GM18951 (cell line): ENCODE data around the gene CRYZ.
"Not testable (repeated sequence)": the region's sequence is repeated elsewhere in the genome, so short reads cannot be mapped to it uniquely, and the experiment has no call there.

Experiments
- POLR2A ChIP-seq: IDR thresholded peaks from 4 replicates; pipeline ENCODE4 v1.6.1; 2011; ENCODE audit warnings: mild to moderate bottlenecking; ENCODE audit not compliant: insufficient read length, insufficient read depth; ENCODE audit errors: extremely low read depth
- in situ Hi-C: fragments of 300-500 bp; cut with MboI; formaldehyde crosslinking; loops from one replicate; pipeline ENCODE4 v1.12.0; 2022; ENCODE audit warnings: low sequenced_read_pairs, mixed read lengths, inconsistent platforms; ENCODE audit not compliant: unreplicated experiment

The CRYZ gene

DNA sequence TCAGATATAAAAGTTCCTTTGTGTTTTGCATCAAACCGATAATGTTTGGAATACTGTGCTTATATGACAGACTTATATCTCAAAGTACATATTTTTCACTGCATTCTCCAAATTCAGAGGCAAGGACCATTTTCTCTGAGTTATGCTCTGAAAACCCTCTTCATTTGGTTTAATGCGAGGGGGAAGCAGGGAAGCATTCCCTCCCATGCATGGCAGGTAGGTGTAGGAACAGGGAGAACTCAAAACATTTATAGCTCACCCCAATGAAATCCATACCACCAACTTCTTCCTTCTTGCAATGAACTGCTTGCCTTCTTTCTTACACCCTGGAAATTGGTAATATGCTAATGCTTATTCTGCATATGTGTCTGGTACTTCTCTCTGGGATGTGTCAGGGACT is 48.5 kb downstream of the CRYZ start:
- in situ Hi-C loops, result loop anchor here (25.0 kb wide), 1 partner anchor 672 kb away; no protein-coding TSS in a partner anchor
- no peak for TF ChIP-seq POLR2A

DNA sequence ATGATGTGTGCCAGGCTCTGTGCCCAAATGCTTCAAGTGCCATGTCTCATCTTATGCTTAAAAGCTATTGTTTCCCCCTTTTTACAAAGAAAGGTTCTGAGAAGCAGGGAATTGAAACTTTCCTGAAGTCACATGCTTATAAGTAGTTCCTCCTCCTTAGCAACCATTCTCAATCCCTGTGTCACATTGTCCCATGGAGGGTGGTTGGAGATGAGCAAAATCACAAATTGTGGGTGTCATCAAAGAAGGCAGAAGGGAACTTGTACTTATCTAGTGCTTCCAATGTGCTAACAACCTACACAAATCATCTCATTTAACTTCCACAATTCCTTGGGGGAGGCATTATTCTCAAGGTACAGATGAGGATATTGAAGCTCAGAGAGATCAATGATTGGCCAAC is 49.2 kb downstream of the CRYZ start:
- in situ Hi-C loops, result loop anchor here (25.0 kb wide), 1 partner anchor 671 kb away; no protein-coding TSS in a partner anchor

DNA sequence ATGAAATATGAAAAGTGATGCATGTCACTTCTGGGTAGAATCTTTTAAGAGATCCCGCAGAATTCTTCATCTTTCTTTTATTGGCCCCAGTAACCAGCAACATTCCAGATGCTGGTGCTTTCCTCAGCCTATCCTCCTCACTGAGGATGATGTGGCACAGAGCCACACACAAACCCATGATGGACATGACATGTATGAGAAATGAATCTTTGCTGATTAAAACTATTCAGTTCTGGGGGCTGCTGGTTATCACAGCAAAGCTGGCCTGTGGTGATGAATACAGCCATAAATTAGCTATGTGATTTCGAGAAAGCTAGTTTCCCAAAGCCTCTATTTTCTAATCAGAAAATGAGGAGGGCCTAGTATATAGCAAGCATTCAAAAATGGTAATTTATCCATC is 51.0 kb downstream of the CRYZ start:
- TF ChIP-seq POLR2A, result no peak
- in situ Hi-C loops, result loop anchor here (25.0 kb wide), 1 partner anchor 670 kb away; no protein-coding TSS in a partner anchor

More for the DNA sequence above, 49.2 kb downstream of the CRYZ start:
- no peak for TF ChIP-seq POLR2A

DNA sequence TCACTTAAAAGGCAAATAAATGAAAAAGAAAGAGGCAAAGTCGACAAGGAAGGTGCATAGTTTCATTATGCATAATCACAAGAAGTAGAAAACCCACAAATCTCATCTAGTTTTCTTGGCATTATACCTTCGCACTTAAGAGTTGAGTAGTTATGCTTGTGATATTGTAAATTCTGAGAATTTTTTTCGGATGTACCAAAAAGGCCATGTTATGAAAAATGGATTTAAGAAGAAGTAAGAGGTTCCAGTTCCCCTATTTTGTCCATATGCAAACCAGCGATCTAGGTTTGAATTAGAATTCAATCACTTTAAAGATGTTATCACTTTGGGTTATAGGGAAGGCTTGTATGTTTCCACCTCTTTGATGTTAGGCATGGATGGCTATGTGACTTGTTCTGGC is 51.4 kb downstream of the CRYZ start:
- in situ Hi-C loops, result loop anchor here (25.0 kb wide), 1 partner anchor 669 kb away; no protein-coding TSS in a partner anchor
- TF ChIP-seq POLR2A, result no peak

DNA sequence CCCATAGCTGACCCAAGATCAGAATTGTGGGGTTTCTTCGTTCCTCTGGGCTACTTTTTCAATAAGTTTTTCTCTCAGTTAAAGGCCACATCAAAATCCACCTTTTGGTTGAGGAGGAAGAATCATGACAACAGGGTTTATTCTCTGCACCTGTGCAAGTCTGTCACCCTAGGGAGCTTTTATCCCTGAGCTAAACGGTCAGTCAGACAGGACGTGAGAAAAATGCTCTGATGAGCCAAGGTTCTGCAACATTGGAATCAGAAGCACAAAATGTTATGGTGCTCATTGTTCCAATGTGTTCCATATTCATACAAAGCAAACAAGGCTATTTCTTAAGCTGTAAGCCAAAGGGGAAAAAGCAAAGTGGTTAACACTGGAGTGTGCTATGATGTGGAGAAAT is 51.8 kb downstream of the CRYZ start:
- in situ Hi-C loops, result loop anchor here (25.0 kb wide), 1 partner anchor 669 kb away; no protein-coding TSS in a partner anchor
- TF ChIP-seq POLR2A, result no peak

DNA sequence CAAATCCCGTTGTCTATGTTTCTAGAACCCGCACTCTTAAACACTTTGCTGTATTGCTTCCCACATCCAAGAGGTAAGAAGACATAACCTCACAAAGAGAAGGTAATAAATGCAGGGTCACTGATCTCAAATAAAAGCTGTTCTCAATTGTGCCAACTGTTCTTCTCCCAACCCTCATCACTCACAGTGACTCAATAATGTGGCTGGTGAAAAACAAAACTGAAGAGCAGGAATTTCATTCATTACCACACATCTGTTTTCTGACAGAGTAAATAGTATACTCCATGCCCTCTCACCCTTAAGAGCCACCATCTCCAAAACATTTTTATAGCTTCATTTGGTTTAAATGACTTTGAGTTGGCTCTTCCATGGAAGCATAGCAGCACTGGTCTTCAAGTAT is 53.0 kb downstream of the CRYZ start:
- TF ChIP-seq POLR2A, result no peak
- in situ Hi-C loops, result loop anchor here (25.0 kb wide), 1 partner anchor 668 kb away; no protein-coding TSS in a partner anchor

DNA sequence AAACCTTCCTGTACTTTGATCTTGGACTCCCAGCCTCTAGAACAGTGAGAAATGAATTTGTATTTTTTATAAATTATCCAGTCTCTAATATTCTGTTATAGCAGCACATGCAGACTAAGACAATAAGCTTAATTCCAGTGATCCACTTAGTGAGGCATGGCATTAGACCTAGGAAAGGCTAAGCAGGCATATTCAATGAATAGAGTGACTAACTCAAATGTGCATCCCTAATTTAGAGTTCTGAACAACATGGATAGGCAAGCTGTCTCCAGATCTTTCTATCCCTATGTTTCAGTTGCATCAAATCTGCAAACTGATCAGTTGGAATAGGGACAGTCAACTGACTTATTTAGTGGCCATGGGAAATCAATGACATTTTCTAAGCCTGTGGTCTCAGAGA is 54.9 kb downstream of the CRYZ start:
- no peak for TF ChIP-seq POLR2A
- in situ Hi-C loops, result loop anchor here (25.0 kb wide), 1 partner anchor 666 kb away; no protein-coding TSS in a partner anchor

DNA sequence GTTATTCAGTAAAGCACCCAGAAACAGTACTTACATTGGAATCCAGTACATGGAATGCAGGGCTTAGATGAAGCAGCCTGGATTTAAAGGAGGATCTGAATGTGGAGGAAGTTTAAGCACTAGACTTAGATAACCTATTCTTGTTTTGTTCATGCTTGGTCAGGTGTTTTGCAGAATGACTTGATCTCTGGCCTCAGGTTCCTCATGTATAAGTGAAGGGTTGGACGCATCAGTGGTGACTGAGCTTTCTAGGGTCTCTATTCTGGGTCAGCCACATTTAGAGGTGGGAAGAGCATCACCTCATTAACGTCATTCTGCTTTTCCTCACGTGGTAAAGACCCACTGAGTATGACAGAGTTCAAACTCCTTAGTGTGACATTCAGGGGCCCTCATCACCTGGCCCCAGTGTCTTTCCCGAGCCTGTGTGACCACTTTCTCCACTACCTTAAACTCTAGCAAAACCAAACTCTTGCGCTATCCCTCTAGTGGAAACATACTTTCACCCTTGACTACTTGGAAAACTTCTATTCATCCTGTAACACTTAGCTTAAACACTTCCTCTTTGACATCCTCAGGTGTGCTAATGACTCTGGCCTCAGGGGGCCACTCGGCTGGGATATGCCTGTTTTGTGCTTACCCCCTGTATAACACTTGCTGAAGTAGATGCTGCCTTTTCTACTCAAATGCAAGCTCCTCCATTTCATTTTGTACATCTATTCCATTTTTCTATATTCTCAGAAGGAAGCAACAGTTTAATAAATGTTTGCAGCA is 58.4 kb downstream of the CRYZ start:
- TF ChIP-seq POLR2A, result no peak
- in situ Hi-C loops, result loop anchor here (25.0 kb wide), 1 partner anchor 662 kb away; no protein-coding TSS in a partner anchor

DNA sequence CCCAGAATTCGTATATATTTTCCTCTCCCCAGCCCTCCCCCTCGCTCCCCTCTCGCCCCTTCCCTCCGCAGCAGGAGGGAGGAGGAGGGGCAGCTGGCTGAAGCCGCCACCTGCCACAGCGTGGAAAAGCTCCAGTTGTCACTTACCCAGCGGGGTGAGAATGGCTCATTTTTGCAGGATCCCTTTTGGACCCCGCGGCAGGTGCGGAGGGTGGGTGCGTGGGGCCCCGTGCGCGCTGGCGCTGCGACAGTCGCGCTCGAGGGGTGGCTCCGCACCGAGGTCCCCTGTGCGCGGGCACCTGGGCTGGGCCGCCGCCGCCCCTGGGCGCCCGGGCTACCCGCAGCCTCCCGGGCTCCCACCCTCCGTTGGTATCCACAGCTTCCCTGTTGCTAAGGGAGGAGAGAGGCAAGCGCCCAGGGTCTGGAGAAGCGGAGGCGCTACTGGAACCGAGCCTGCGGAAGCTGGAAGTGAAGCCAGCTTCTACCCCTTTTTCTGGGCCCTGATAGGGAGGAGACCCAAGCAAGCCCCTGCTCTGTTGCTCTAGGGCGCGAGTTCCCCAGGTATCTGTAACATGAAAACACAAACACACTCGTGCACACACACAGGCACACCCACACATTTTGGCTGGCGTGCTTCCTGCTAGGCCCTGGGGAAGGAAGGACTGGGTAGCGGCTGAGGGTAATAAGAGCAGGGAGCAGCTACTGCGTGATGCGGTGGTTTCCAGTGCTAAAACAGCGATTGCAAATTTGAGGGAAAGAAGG is 59.3 kb downstream of the CRYZ start, which contains the start of gene ERICH3:
Gene ERICH3, minus strand, starts transcription at position 442 of the 761 bp plus-strand sequence. Its CDS starts 273 bp downstream, at position 169.
- TF ChIP-seq POLR2A, result no peak
- in situ Hi-C loops, result no loop called here

DNA sequence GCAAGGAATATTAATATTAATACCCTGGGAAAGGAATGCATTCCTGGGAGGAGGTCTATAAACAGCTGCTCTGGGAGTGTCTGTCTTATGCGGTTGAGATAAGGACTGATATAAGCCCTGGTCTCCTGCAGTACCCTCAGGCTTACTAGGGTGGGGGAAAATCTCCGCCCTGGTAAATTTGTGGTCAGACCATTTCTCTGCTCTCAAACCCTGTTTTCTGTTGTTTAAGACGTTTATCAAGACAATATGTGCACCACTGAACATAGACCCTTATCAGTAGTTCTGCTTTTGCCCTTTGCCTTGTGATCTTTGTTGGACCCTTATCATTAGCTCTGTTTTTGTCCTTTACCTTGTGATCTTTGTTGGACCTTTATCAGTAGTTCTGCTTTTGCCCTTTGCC is 62.0 kb downstream of the CRYZ start:
- in situ Hi-C loops, result not testable (repeated sequence)
